Right renal pelvis (tissue), 4 donors: ENCODE data around the gene TIAM2. TPM values are rescaled to one million over a fixed set of nuclear protein-coding genes. Genes with fewer than 3 reads are reported as not detected.
A peak's percentile ranks its signal among the peaks of the same experiment; 100 is the strongest.

Experiments
- DNase-seq, 4 donors: peaks; one replicate each; pipeline ENCODE4 v3.0.0-alpha.2; 2013; ENCODE audit warnings: low read depth in 4 of 4, low spot score in 3 of 4, missing footprints in 1 of 4
- polyA plus RNA-seq, 4 donors: library from polyadenylated mRNA; unstranded; fragments of 120-200 nt; gene quantifications; one replicate each; pipeline ENCODE4 v1.2.1, GENCODE V29; 2013; ENCODE audit not compliant: insufficient read length in 4 of 4

The TIAM2 gene
- polyA plus RNA-seq, 4 donors, result 16.9 to 23.4 (median 22.2) TPM

DNA sequence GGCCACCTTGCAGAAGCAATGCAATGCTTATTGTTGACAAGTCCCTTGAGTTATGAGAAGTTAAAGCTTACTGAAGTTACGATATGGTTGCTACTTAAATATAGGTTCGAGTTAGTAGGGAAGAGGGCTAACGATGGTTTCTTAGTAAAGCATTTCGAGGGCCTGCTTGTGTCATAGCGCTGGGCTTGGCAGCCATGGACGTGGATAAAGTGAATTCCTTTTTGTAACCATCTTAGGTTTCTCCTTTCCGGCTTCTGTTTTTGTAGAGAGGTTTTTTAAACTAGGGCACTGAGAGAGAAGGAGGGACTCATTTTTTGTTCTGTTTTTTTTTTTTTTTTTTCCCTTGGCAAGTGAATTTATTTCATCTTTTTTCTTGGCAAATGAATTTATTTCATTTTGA, 27.6 kb downstream of the TIAM2 start:
- no peak for DNase-seq

DNA sequence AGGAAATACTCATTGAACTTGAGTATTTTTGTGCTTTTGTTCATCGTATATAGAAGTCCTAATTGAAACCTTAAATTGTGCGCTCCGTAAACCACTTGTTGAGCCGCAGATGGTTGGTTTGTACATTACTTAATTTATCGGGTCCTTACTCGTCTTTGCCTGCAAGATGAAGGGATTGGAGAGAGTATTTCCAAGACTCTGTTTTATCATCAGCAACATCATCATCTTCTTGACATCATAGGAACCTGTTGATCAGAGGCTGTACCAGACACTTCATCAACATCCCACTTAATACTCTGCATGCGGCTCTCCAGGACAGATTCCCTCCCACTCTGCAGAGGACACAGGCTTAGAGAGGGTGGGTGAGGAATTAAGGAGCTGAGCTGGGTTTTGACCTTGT, 28.6 kb downstream of the TIAM2 start:
- no peak for DNase-seq

- DNase-seq, result no peak
These were observed 29.4 kb downstream of the TIAM2 start for GRCh38 chr6:155024391-155025027.

- DNase-seq, result no peak
These were observed 31.0 kb downstream of the TIAM2 start for GRCh38 chr6:155026022-155026705.

- no peak for DNase-seq
These were observed 31.6 kb downstream of the TIAM2 start for GRCh38 chr6:155026706-155027045.

DNA sequence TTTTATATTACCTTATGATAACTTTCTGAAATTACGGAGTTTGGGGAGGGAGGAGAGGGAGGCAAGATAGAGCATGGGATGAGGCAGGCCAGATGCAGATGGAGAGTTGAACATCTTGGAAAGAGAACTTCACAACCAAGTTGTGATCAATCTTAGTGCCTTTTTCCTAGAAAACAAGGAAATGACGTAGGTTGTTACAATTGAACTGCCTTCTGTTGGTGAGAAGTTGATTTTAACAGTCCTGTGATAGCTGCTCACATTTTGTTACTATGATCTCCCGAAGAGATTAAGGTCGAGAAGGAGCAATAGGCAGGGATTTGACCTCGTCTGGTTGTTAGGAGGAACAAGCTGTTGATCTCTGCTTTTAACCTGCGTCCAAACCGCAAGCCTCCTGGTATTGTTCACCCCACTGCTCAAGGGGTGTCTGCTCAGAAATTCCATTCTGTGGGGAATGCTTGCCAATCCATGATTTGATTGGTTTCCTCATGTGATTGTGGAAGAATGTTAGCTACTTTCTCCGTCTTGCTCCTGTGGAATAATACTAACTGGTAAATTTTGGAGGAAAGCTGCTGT, 35.1 kb downstream of the TIAM2 start:
- no peak for DNase-seq

- no peak for DNase-seq
These were observed 36.0 kb downstream of the TIAM2 start for GRCh38 chr6:155031091-155031490.

- DNase-seq, result no peak
These were observed 38.1 kb downstream of the TIAM2 start for GRCh38 chr6:155033021-155033791.

- no peak for DNase-seq
These were observed 41.8 kb downstream of the TIAM2 start for GRCh38 chr6:155036907-155037306.

DNA sequence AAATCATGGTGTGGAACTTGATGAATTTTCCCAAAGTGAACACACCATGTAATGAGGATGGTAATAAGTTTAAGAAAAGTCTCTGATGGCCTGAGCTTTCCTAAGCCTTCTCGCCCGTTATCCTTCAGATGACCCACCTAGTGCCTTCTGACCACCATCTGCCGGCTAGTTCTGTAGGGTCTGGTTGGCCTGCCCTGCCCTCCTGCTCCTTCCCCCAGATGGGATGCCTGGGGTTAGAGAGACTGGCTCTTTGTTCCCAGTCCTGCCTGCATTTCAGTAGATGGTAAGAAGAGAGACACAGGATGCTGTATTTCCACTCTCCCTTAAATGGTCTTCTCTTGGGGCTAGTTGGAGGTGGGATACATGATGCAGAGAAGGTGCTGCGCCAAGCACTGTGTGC, 43.0 kb downstream of the TIAM2 start:
- DNase-seq, result no peak

- DNase-seq, result no peak
These were observed 43.4 kb downstream of the TIAM2 start for GRCh38 chr6:155038527-155038926.

- no peak for DNase-seq
These were observed 44.5 kb downstream of the TIAM2 start for GRCh38 chr6:155039618-155040017.

DNA sequence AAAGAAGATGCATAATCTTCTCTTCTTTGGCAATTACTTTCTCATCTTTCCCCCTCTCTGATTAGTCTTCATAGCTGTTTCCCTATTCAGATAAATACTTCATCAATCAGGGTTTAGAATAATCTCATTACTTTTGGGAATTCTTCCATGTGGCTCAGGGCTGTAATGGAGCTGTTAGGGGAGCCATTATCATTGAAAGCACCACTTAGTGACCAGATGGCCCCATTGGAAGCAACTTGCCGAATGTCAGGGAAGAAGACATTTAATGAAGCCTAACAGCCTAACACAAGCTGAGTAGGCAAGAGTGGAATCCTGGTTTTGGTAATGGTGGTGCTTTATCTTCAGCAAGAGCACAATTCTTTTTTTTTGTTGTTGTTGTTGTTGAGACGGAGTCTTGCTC, 45.0 kb downstream of the TIAM2 start:
- no peak for DNase-seq

- no peak for DNase-seq
These were observed 46.0 kb downstream of the TIAM2 start for GRCh38 chr6:155040901-155041650.

DNA sequence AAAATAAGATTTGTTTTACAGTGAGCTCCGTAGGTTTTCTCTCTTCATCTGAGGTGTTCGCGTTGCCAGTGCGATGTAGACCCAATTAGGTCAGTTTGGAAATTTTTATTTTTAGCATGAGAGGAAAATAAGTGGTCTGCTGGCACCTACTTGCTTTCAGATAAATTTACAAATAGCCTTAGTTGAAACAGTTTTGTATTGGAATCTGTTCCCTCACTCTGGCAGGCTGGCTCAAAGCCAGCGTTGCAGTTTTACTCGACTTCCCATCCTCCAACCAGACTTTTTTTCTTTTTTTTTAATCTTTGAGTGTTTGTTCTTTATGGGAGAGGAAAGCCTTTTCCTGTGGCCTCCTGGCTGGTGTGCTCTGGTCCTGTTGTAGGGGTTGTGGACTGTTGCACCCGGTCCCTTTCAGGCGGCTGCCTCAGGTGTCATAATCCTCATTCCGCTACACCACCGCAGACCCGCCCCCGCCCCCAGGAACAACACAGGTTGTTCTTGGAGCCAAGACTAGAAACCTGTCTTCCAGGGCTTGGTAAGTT, 46.7 kb downstream of the TIAM2 start:
- DNase-seq, result peak in 2 of 4 donors; percentile 14 to 24

DNA sequence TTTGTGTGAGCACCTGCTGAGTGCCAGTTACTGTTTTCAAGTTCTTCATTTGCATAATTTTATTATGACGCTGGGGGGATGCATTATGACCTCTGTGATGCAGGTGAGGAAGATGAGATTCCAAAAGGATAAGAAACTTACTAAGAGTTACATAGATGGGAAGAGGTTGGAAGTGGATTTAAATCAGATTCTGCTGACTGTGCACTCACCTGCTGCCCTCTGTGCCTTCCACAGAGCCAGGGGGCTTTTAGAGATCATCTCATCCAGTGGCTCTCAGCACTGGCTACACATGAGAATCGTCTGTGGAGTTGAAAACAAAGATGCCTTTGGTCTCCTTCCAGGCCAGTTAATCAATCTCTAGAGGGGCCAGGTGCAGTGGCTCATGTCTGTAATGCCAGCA, 47.9 kb downstream of the TIAM2 start:
- DNase-seq, result no peak

GRCh38 chr6:155045561-155046404, 50.7 kb downstream of the TIAM2 start:
- no peak for DNase-seq

DNA sequence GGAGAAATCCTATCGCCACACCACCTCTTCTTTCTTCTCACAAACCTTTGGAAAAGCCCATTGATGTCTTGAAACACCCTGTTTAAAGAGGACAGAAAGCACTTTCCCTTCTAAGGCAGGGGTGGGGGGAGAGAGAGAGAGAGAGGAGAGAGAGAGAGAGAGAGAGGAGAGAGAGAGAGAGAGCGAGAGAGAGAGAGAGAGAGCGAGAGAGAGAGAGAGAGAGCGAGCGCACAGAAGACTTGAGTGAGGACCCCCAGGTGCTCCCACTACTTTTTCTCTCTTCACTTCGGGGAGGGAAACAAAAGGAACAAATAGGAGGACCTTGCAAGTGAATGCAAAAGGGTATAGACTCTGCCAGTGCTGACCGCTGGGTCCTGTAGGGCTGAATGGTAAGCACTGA, 52.4 kb downstream of the TIAM2 start:
- no peak for DNase-seq

- DNase-seq, result no peak
These were observed 55.2 kb downstream of the TIAM2 start for GRCh38 chr6:155050311-155050710.
